ENCODE data around the gene WDR86. TPM values are rescaled to one million over a fixed set of nuclear protein-coding genes. Genes with fewer than 3 reads are reported as not detected.
A peak's percentile ranks its signal among the peaks of the same experiment; 100 is the strongest.

Gene WDR86
- total RNA-seq, 1 experiment from 2014 or later: not detected

GRCh38 chr7:151388007-151388297 lies 21.9 kb downstream of the WDR86 start:
- peaks cover 70% of the 10 kb centered on the region for H3K27me3 Mint-ChIP-seq (ENCODE audit: unreplicated experiment)
- H3K4me3 Mint-ChIP-seq (ENCODE audit: low read depth, unreplicated experiment): no peak overlapping the region
- no peaks in the 10 kb centered on the region for H3K36me3 Mint-ChIP-seq (ENCODE audit: insufficient read depth, unreplicated experiment)
- no peaks in the 10 kb centered on the region for H3K9me3 Mint-ChIP-seq (ENCODE audit: low read depth, unreplicated experiment)
- TF ChIP-seq CTCF (IDR thresholded peaks at IDR 0.05; ENCODE audit: unreplicated experiment): no peak
- no TSS peak for BruUV-seq (replicated peaks)
- CTCF ChIA-PET: no interaction called here
- H3K4me1 Mint-ChIP-seq (ENCODE audit: low read depth, unreplicated experiment): peaks cover 11% of the 10 kb centered on the region
- no peak overlapping the region for H3K27ac Mint-ChIP-seq (ENCODE audit: unreplicated experiment)
- intact Hi-C loops (cut with micrococcal nuclease; ENCODE audit: unreplicated experiment): no loop called here
- no peak for DNase-seq

GRCh38 chr7:151387161-151388006 lies 22.5 kb downstream of the WDR86 start:
- no peak for TF ChIP-seq CTCF (IDR thresholded peaks at IDR 0.05; ENCODE audit: unreplicated experiment)
- Mint-ChIP-seq H3K27me3 (ENCODE audit: unreplicated experiment) (peaks cover 70% of the 10 kb centered on the region), H3K4me3 (ENCODE audit: low read depth, unreplicated experiment) (no peak overlapping the region), H3K9me3 (ENCODE audit: low read depth, unreplicated experiment) (no peaks in the 10 kb centered on the region), H3K27ac (ENCODE audit: unreplicated experiment) (no peak overlapping the region), H3K4me1 (ENCODE audit: low read depth, unreplicated experiment) (peaks cover 10% of the 10 kb centered on the region), H3K36me3 (ENCODE audit: insufficient read depth, unreplicated experiment) (no peaks in the 10 kb centered on the region)
- BruUV-seq (replicated peaks): no TSS peak
- CTCF ChIA-PET: no interaction called here
- intact Hi-C loops (cut with micrococcal nuclease; ENCODE audit: unreplicated experiment): no loop called here
- DNase-seq: no peak

GRCh38 chr7:151386301-151387160 lies 23.3 kb downstream of the WDR86 start:
- CTCF ChIA-PET: no interaction called here
- peak; percentile 50 for DNase-seq
- Mint-ChIP-seq H3K4me1 (ENCODE audit: low read depth, unreplicated experiment) (peaks cover 10% of the 10 kb centered on the region), H3K36me3 (ENCODE audit: insufficient read depth, unreplicated experiment) (no peaks in the 10 kb centered on the region), H3K27me3 (ENCODE audit: unreplicated experiment) (peaks cover 70% of the 10 kb centered on the region), H3K27ac (ENCODE audit: unreplicated experiment) (no peak overlapping the region), H3K4me3 (ENCODE audit: low read depth, unreplicated experiment) (no peak overlapping the region), H3K9me3 (ENCODE audit: low read depth, unreplicated experiment) (no peaks in the 10 kb centered on the region)
- TF ChIP-seq CTCF (IDR thresholded peaks at IDR 0.05; ENCODE audit: unreplicated experiment): no peak
- no TSS peak for BruUV-seq (replicated peaks)
- intact Hi-C loops (cut with micrococcal nuclease; ENCODE audit: unreplicated experiment): no loop called here

- CTCF ChIA-PET: no interaction called here
- Mint-ChIP-seq H3K9me3 (ENCODE audit: low read depth, unreplicated experiment) (no peaks in the 10 kb centered on the region), H3K27me3 (ENCODE audit: unreplicated experiment) (peaks cover 62% of the 10 kb centered on the region), H3K4me3 (ENCODE audit: low read depth, unreplicated experiment) (no peak overlapping the region), H3K27ac (ENCODE audit: unreplicated experiment) (no peak overlapping the region), H3K4me1 (ENCODE audit: low read depth, unreplicated experiment) (peaks cover 10% of the 10 kb centered on the region), H3K36me3 (ENCODE audit: insufficient read depth, unreplicated experiment) (peaks cover 4% of the 10 kb centered on the region)
- no peak for DNase-seq
- intact Hi-C loops (cut with micrococcal nuclease; ENCODE audit: unreplicated experiment): no loop called here
- BruUV-seq (replicated peaks): no TSS peak
- TF ChIP-seq CTCF (IDR thresholded peaks at IDR 0.05; ENCODE audit: unreplicated experiment): no peak
Observed at GRCh38 chr7:151385626-151386300, 24.1 kb downstream of the WDR86 start.
